Activated T-helper 1 cell treated with anti-CD3 and anti-CD28 coated beads, Interleukin-12 subunit alpha, Interleukin-12 subunit beta, Interleukin-2, Interleukin-4 antibody, amounts not matched to agents 30 ng/mL and 10 ng/mL and 1 ng/mL, durations not matched to agents 14 hours and 24 hours and 36 hours (primary cell): ENCODE measurements around the gene SLC29A2. TPM values are rescaled to one million over a fixed set of nuclear protein-coding genes. Genes with fewer than 3 reads are reported as not detected.

Experiments
- DNase-seq: peaks from one replicate; pipeline ENCODE4 v3.0.0; 2021; ENCODE audit warnings: low spot score
- H3K27ac Mint-ChIP-seq: one replicate; pipeline ENCODE4 v1.8.0; 2021; ENCODE audit warnings: mild to moderate bottlenecking, mixed read lengths
- H3K27me3 Mint-ChIP-seq: one replicate; pipeline ENCODE4 v1.8.0; 2022; ENCODE audit warnings: mild to moderate bottlenecking, moderate library complexity, mixed read lengths; ENCODE audit not compliant: insufficient read depth
- H3K36me3 Mint-ChIP-seq: one replicate; pipeline ENCODE4 v1.8.0; 2021; ENCODE audit warnings: low read depth, mixed read lengths
- H3K4me1 Mint-ChIP-seq: one replicate; pipeline ENCODE4 v1.8.0; 2021; ENCODE audit warnings: low read depth, mixed read lengths
- H3K4me3 Mint-ChIP-seq: one replicate; pipeline ENCODE4 v1.8.0; 2021; ENCODE audit warnings: mild to moderate bottlenecking, moderate library complexity, mixed read lengths
- H3K9me3 Mint-ChIP-seq: one replicate; pipeline ENCODE4 v1.8.0; 2021; ENCODE audit warnings: mixed read lengths
- intact Hi-C: fragments of 100-400 bp; cut with micrococcal nuclease; formaldehyde crosslinking; loops from one replicate; pipeline ENCODE4 v1.15.1; 2024
- total RNA-seq: library from RNA; stranded (reverse); gene quantifications from 2 replicates; pipeline ENCODE4 v1.2.3, GENCODE V29; 2022

The SLC29A2 gene
- total RNA-seq, 1 donor from 2014 or later = 16.6 TPM

DNA sequence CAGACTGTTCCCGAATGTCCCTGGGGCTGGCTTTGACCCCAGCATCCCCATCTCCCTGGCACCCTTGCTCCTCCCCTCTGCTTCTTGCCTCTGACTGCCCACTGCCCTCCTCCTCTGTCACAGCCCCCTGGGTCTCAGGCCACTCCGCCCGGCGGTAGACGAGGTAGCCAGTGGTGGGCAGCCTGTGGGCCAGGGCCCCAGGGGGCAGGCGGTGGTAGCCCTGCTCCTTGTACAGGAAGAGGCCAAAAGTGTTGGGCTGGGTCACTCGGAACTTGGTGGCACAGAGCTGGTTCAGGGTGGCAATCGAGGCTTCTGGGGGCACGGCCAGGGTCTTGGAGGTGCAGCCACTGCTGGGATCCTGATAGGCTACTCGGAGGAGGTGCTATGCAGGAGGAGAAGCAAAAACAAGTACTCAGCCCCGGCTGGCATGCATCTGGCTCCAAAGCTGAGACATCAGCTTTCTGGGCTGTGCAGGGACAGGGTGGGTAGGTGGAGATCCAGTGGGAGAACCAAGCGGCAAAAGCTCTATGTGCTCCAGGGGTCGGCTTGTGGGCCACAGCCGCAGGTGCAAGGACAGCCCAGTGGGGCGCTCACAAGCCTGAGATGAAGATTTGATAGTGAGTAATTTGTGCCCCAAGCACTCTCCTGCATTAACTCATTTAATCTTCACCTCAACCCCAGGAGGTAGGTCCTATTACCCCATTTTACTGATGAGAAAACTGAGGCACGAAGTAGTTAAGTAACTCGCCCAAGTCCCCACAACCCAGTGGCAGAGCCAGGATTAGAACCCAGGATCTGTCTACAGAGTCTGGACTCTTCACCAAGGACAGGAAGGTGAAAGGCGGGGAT lies 39.0 kb downstream of the SLC29A2 start:
- intact Hi-C loops = no loop called here

DNA sequence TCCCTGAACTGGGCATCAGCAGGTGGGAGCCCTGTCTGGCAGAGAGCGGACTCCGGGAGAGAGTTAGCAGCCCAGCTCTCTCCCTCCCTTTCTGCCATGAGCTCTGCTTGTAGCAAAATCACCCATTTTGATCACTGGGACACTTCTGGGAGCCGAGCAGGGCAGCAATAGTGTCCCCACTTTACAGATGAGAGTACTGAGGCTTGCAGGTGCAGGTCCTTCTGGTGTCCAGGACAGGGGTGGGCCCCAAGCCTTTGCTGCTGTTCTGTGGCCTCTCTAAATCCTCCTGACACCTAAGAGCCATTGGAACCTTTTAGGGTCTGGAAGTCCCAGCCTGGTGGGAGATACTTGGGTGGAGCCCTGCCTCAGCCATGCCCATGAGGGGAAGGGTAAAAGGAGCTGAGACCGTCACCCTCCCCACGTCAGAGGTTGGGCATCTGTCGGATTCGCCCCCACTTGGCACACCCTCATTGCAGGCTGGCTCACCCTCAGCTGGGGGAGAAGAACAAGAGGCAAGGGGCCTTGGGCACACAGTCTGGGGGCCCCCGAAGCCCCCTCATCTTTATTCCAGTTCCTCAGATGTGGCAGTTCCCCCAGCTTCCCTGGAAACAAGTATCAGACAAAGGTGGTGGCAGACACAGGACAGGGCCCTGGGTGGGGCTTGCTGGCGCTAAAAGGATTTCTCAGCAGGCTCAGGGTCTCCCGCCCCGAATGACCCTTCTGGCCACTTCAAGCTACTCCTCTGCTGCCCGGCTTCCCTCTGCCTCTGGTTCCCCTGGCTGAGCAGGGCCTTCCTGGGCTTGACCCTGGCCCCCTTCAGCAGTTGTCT lies 39.8 kb downstream of the SLC29A2 start:
- Mint-ChIP-seq H3K36me3 (peaks cover under 1% of the 10 kb centered on the region), H3K9me3 (no peaks in the 10 kb centered on the region), H3K27ac (no peak overlapping the region), H3K4me1 (peaks cover 32% of the 10 kb centered on the region), H3K4me3 (no peak overlapping the region), H3K27me3 (peaks cover 3% of the 10 kb centered on the region)
- no peak for DNase-seq
- intact Hi-C loops = no loop called here

More for the DNA sequence above, 39.0 kb downstream of the SLC29A2 start:
- DNase-seq = no peak
- Mint-ChIP-seq H3K27me3 (peaks cover 3% of the 10 kb centered on the region), H3K4me1 (peaks cover 34% of the 10 kb centered on the region), H3K27ac (no peak overlapping the region), H3K9me3 (no peaks in the 10 kb centered on the region), H3K36me3 (peaks cover 8% of the 10 kb centered on the region), H3K4me3 (no peak overlapping the region)

DNA sequence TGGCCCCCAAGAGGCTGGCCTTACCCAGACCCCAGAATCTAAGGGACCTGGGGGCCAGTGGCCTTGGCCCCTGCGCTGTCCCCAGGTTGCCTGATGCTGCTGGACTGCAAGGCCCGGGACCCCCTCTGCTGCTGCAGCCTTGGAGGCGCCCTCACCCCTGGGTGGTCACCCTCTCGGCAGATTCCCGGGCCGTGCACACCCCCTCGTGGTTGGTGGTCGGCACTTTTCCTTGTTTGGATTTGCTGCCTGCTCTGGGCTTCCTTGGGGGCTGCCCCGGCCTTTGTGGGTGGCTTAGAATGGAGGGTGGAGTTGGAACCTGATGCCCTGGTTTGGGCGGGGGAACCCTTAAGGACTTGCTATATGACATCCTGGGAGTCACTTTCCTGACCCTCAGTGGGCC lies 40.6 kb downstream of the SLC29A2 start:
- Mint-ChIP-seq H3K9me3 (no peaks in the 10 kb centered on the region), H3K4me1 (peaks cover 27% of the 10 kb centered on the region), H3K36me3 (no peaks in the 10 kb centered on the region), H3K27me3 (no peaks in the 10 kb centered on the region), H3K27ac (no peak overlapping the region), H3K4me3 (no peak overlapping the region)
- intact Hi-C loops = no loop called here
- DNase-seq = no peak

DNA sequence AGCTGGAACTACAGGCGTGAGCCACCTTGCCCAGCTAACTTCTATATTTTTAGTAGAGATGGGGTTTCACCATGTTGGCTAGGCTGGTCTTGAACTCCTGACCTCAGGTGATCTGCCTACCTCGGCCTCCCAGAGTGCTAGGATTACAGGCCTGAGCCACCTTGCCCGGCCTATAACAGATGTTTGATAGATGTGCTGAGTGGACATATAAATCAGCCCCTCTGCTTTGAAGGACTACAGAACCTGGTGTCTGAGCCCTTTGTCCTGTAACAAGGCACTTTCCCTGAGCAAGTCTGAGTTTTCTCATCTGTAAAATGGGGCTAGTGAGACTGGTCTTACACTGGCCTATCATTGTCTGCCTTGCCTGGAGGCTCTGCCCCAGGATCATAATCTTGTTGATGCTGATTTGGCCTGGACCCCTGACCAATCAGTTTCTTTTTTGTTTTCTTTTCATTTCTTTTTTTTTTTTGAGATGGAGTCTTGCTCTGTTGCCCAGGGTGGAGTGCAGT lies 42.3 kb downstream of the SLC29A2 start:
- DNase-seq = no peak
- no peaks in the 10 kb centered on the region for H3K36me3 Mint-ChIP-seq
- peak overlapping the region; percentile 61 for H3K27ac Mint-ChIP-seq

DNA sequence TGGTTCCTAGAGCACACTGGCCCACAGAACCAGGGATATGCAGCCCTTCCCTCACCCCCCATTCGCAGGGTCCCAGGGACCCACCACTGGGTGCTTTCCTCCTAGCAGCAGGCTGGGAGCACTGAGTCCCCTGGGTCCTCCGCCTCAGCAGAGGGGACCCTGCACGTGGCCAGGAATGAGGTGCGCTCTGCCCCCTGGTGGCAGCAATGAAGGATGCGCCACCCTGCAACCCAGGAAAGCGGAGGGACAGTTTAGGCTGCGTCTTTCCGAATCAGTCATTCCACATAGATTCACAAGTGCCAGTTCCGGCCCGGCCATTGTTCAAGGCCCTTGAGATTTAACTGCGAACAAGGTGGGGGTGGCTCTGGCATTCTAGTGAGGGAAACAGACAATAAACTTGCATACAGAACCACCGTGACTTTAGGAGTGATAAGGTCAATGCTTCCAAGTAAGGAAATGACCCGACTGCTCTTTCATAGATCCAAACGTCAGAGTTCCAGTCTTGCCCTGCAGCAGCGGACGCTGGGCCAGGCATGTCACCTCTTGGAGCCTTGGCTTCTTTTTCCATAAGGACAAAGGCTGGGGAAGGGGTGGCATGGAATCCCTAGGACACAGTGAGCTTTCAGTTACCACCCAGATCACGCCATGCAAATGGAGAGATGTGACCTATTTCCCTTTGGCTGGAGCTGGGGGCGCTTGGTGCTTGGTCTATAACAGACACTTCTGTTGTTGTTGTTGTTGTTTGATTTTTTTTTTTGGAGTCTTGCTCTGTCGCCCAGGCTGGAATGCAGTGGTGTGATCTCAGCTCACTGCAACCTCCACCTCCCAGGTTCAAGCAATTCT lies 43.0 kb downstream of the SLC29A2 start:
- intact Hi-C loops = loop anchor here (1.0 to 2.0 kb wide), 6 partner anchors 8 to 106 kb away; partner anchors contain the start of genes BRMS1, RIN1 and YIF1A
- H3K4me1 Mint-ChIP-seq = peaks cover 25% of the 10 kb centered on the region
- DNase-seq = peak; percentile 73
- no peaks in the 10 kb centered on the region for H3K9me3 Mint-ChIP-seq
- no peaks in the 10 kb centered on the region for H3K36me3 Mint-ChIP-seq
- peak overlapping the region; percentile 61 for H3K27ac Mint-ChIP-seq
- H3K4me3 Mint-ChIP-seq = peak overlapping the region; percentile 59
- H3K27me3 Mint-ChIP-seq = no peaks in the 10 kb centered on the region

More for the DNA sequence above, 42.3 kb downstream of the SLC29A2 start:
- H3K9me3 Mint-ChIP-seq = no peaks in the 10 kb centered on the region
- peaks cover 25% of the 10 kb centered on the region for H3K4me1 Mint-ChIP-seq
- H3K4me3 Mint-ChIP-seq = no peak overlapping the region
- no peaks in the 10 kb centered on the region for H3K27me3 Mint-ChIP-seq
- intact Hi-C loops = loop anchor here (2.0 kb wide), 2 partner anchors 16 to 70 kb away; partner anchors contain the start of gene BRMS1

DNA sequence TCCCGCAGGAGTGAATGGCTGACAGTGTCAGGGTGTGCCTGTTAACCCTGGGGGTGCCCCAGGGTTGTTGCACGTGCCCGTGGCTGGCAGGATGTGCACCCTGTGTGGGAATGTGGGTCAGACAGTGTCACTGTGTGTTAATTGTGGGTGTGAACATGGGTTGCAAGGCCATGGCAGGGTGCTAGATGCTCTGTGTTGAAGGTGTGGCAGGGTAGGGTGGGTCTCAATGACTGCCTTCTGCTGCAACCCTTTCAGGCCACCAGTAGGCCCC lies 43.6 kb downstream of the SLC29A2 start:
- Mint-ChIP-seq H3K4me1 (peaks cover 25% of the 10 kb centered on the region), H3K9me3 (no peaks in the 10 kb centered on the region), H3K4me3 (no peak overlapping the region), H3K27me3 (no peaks in the 10 kb centered on the region), H3K36me3 (no peaks in the 10 kb centered on the region), H3K27ac (peak overlapping the region; percentile 61)
- intact Hi-C loops = loop anchor here (1.0 to 2.0 kb wide), 6 partner anchors 8 to 106 kb away; partner anchors contain the start of genes BRMS1, RIN1 and YIF1A
- DNase-seq = no peak

DNA sequence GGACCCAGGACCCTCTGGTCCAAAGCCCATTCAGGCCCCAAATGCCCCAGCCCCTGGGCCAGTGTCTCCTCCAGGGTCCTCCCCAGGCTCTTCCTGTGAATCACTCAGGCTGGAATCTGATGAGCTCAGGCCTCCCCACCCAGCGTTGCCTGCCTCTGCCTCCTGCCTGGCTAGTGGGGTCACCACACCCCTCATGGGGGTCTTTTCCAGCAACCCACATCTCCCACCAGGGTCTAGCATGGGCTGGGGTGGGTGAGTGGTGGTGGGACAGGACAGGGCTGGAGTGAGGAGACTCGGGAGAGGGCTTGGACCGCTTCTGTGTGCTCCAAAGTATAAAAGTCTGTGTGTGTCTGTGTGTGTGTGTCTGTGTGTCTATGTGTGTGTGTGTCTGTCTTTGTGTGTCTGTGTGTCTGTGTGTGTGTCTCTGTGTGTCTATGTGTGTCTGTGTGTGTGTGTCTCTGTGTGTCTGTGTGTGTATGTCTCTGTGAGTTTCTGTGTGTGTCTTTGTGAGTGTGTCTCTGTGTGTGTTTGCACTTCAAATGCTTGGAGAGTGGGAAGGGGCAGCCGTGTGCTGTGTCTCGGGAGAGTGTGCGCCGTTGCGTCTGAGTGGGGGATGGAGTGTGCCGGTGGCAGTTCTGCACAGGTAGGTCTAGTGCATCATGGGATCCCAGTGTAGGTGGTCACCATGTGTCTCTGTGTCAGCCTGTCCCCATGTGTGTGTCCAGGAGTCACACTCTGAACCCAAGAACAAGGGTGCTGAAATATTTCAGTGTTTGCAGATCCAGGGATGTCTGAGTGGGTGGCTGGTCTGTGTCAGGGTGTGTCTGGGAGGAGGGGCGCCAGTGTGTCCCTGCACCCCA lies 44.2 kb downstream of the SLC29A2 start:
- no peak for DNase-seq
- peaks cover 25% of the 10 kb centered on the region for H3K4me1 Mint-ChIP-seq
- peaks cover under 1% of the 10 kb centered on the region for H3K27me3 Mint-ChIP-seq
- no peak overlapping the region for H3K4me3 Mint-ChIP-seq
- peak overlapping the region; percentile 61 for H3K27ac Mint-ChIP-seq
- H3K9me3 Mint-ChIP-seq = no peaks in the 10 kb centered on the region
- intact Hi-C loops = loop anchor here (1.0 to 2.0 kb wide), 6 partner anchors 9 to 105 kb away; partner anchors contain the start of genes BRMS1, RIN1 and YIF1A
- H3K36me3 Mint-ChIP-seq = no peaks in the 10 kb centered on the region

DNA sequence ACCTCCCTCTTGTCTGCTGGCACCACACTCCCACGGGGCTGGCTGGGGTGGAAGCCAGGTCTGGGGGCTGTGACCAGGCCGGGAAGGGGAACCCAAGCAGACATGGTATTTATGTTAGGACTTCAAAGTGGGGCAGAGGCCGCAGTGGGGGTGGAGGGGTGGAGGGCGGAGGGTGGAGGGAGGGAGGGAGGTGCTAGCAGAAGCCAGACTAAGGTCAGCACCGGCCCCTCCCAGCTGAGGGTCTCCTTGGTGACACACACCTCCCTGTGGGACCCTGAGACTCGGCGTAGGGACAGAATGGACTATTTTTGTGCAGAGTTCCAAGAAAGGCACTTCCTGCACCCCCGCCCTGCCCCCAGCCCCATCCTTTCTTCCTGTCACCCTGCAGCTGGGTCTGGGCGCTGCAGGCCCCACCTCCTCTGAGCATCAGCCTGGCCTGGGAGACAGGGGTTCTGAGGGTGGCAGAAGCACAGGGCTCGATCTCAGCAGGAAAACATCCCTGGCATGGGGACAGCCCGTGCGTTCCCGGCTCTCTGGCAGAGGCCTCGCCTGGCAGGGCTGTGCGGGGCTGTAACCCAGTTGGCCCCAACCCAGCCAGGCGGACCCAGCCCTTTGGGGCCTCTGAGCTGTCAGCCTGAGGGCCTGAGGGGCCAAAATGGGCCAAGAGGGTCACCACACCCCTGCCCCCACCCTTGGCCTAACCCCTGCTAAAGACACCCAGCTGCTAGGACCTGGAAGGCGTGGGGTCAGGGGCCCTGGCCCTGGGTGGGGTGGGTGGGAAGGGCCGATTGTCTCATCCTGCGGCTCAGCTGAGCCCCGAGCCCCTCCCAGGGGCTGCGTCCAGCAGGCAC lies 45.1 kb downstream of the SLC29A2 start:
- H3K27ac Mint-ChIP-seq = peak overlapping the region; percentile 62
- DNase-seq = no peak
- peak overlapping the region; percentile 25 for H3K4me3 Mint-ChIP-seq
- intact Hi-C loops = no loop called here
- peaks cover 25% of the 10 kb centered on the region for H3K4me1 Mint-ChIP-seq
- peaks cover 2% of the 10 kb centered on the region for H3K27me3 Mint-ChIP-seq
- H3K9me3 Mint-ChIP-seq = no peaks in the 10 kb centered on the region
- no peaks in the 10 kb centered on the region for H3K36me3 Mint-ChIP-seq

DNA sequence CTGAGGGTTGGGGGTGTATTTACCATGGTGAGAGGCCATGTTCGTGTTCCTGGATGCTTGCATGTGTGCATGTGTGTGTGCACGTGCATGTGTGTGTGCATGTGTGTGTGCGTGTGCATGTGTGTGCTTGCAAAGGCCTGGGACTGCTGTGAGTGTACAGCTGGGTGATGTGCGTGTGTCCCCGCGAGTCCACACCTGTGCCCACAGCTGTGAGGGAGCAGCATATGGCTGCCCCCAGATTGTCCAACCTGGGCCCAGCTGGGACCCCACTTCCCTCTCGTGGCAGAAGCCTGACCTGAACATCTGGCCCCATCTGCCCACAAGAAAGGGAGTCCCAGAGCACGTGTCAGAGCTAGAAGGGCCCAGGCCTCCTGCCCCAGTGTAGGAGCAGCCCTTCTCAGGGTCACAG lies 46.3 kb downstream of the SLC29A2 start:
- peaks cover 25% of the 10 kb centered on the region for H3K4me1 Mint-ChIP-seq
- H3K27me3 Mint-ChIP-seq = peaks cover 4% of the 10 kb centered on the region
- peaks cover under 1% of the 10 kb centered on the region for H3K36me3 Mint-ChIP-seq
- no peak for DNase-seq
- no peak overlapping the region for H3K4me3 Mint-ChIP-seq
- peaks cover under 1% of the 10 kb centered on the region for H3K9me3 Mint-ChIP-seq
- intact Hi-C loops = no loop called here
- H3K27ac Mint-ChIP-seq = no peak overlapping the region

DNA sequence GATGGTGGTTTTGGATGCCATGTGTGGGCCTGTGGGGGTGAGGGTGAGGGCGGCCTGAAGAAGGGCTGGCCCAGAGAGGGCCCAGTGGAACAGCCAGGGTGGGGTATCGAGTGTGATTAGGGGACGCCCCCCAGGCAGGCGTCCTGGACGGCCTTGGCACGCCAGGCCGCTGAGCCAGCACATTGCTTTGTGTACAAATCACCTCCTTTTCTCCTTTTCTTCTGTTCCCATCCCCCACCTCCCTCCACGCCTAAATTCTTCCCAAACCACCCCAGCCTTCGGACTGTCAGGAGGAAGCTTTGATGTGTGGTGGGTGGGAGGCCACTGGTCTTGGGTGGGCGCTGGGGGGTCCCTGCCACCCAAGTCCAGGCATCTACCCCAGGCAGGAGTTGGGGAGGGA lies 46.9 kb downstream of the SLC29A2 start:
- no peak for DNase-seq
- Mint-ChIP-seq H3K4me1 (peaks cover 25% of the 10 kb centered on the region), H3K27me3 (peaks cover 4% of the 10 kb centered on the region), H3K36me3 (peaks cover 2% of the 10 kb centered on the region), H3K9me3 (peaks cover 5% of the 10 kb centered on the region), H3K4me3 (no peak overlapping the region), H3K27ac (peak overlapping the region; percentile 40)
- intact Hi-C loops = no loop called here

DNA sequence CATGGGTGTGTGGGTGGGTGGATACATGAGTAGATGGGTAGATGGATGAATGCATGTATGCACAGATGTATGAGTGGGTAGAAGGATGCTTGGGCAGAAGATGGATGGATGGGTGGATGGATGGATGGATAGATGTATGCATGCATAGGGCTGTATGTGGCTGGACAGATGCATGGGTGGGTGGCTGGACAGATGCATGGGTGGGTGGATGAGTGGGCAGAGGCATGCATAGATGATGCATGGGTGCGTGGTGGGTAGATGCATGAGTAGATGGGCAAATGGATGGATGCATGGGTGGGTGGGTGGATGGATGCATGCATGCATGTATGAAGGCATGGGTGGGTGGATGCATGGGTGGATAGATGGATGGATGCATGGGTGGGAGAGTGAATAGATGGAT lies 47.9 kb downstream of the SLC29A2 start:
- Mint-ChIP-seq H3K9me3 (peaks cover 5% of the 10 kb centered on the region), H3K36me3 (peaks cover 2% of the 10 kb centered on the region), H3K27me3 (peaks cover 6% of the 10 kb centered on the region), H3K27ac (no peak overlapping the region), H3K4me1 (peaks cover 32% of the 10 kb centered on the region), H3K4me3 (no peak overlapping the region)
- intact Hi-C loops = no loop called here
- DNase-seq = no peak
